Endothelial cell of umbilical vein (primary cell): ENCODE results near the gene RFC5. TPM values are rescaled to one million over a fixed set of nuclear protein-coding genes. Genes with fewer than 3 reads are reported as not detected.

ENCODE experiments used
- BruUV-seq: library from RNA; stranded (reverse); fragments of 400-500 nt; replicated peaks from 2 replicates; lab custom pipeline; 2021; lab: Mats Ljungman, UMichigan
- CTCF ChIA-PET: fragments of 300-600, 350-600 bp; sonication (Branson Sonifier 250); formaldehyde crosslinking; loops from one replicate; lab custom pipeline; 2021; ENCODE audit warnings: antibody characterized with exemption, inconsistent platforms; lab: Charles Lee
- POLR2A ChIA-PET: fragments of 300-600, 350-600 bp; sonication (Branson Sonifier 250); formaldehyde crosslinking; loops from one replicate; lab custom pipeline; 2021; ENCODE audit warnings: antibody characterized with exemption, inconsistent platforms; lab: Charles Lee
- DNase-seq: peaks from one replicate; pipeline ENCODE4 v3.0.0-alpha.2; 2011; ENCODE audit warnings: low read depth, low spot score
- FAIRE-seq: peaks from 2 replicates; lab custom pipeline; 2011; peaks lifted over from hg19 to GRCh38; lab: Jason Lieb, UNC
- H2AFZ ChIP-seq: 2 replicates; pipeline ENCODE4 v1.6.0; 2012; ENCODE audit warnings: low read depth, low read length, control low read depth, inconsistent platforms
- H3K27ac ChIP-seq: 2 replicates; pipeline ENCODE4 v1.5.1; 2011; ENCODE audit warnings: low read depth, mild to moderate bottlenecking, control low read depth, low read length, moderate library complexity; ENCODE audit not compliant: insufficient read depth
- H3K27me3 ChIP-seq, 2 experiments: 2 replicates each; pipeline versions ENCODE4 v1.6.0 to v1.6.1; 2011; ENCODE audit warnings: low read length in 2 of 2, mixed read lengths in 1 of 2; ENCODE audit not compliant: control insufficient read depth in 2 of 2, insufficient read depth in 2 of 2
- H3K36me3 ChIP-seq, 2 experiments: 2 replicates in 1 of 2; 3 replicates in 1 of 2; pipeline ENCODE4 v1.5.1; 2011; ENCODE audit warnings: low read length in 2 of 2, mild to moderate bottlenecking in 1 of 2, moderate library complexity in 1 of 2; ENCODE audit not compliant: control insufficient read depth in 2 of 2, insufficient read depth in 2 of 2; ENCODE audit errors: extremely low read depth in 1 of 2
- H3K4me1 ChIP-seq: 3 replicates; pipeline ENCODE4 v1.5.1; 2011; ENCODE audit warnings: mild to moderate bottlenecking, low read length; ENCODE audit not compliant: control insufficient read depth, insufficient read depth; ENCODE audit errors: extremely low read depth
- H3K4me2 ChIP-seq: 2 replicates; pipeline ENCODE4 v1.6.1; 2011; ENCODE audit warnings: low read length, control low read depth, mixed read lengths; ENCODE audit not compliant: insufficient read depth
- H3K4me3 ChIP-seq, 3 experiments: fragments of 200-600 bp in 1 of 3; sonication (generic), shearing (Covaris generic) in 1 of 3; replicated peaks in 1 of 3; 2 replicates each; pipeline ENCODE4 v1.5.1; 2011 to 2016; ENCODE audit warnings: control low read depth in 3 of 3, low read length in 3 of 3, mild to moderate bottlenecking in 2 of 3, inconsistent platforms in 1 of 3, low read depth in 1 of 3, moderate library complexity in 1 of 3; ENCODE audit not compliant: insufficient read depth in 1 of 3
- H3K79me2 ChIP-seq: 2 replicates; pipeline ENCODE4 v1.6.0; 2012; ENCODE audit warnings: low read length, inconsistent platforms; ENCODE audit not compliant: control insufficient read depth, insufficient read depth
- H3K9ac ChIP-seq: replicated peaks from 2 replicates; pipeline ENCODE3; 2011; ENCODE audit warnings: low read length, control low read depth; ENCODE audit not compliant: insufficient read depth; ENCODE audit errors: extremely low read depth
- H3K9me1 ChIP-seq: replicated peaks from 3 replicates; pipeline ENCODE4 v1.6.0; 2011; ENCODE audit warnings: mild to moderate bottlenecking, low read length; ENCODE audit not compliant: control insufficient read depth, insufficient read depth; ENCODE audit errors: extremely low read depth
- H3K9me3 ChIP-seq: replicated peaks from 2 replicates; pipeline ENCODE4 v1.5.1; 2012; ENCODE audit warnings: low read length, inconsistent platforms; ENCODE audit not compliant: control insufficient read depth, insufficient read depth
- H4K20me1 ChIP-seq: replicated peaks from 2 replicates; pipeline ENCODE3; 2011; ENCODE audit warnings: mild to moderate bottlenecking, low read length; ENCODE audit not compliant: control insufficient read depth, insufficient read depth; ENCODE audit errors: extremely low read depth
- CTCF ChIP-seq, 2 donors: IDR thresholded peaks; 1 replicate in 1 of 2; 2 replicates in 1 of 2; pipeline ENCODE4 v1.5.1; 2011; ENCODE audit warnings: low read length in 2 of 2, mild to moderate bottlenecking in 2 of 2, moderate library complexity in 2 of 2, control low read depth in 1 of 2, inconsistent platforms in 1 of 2, low read depth in 1 of 2; ENCODE audit not compliant: insufficient read depth in 1 of 2; ENCODE audit errors: extremely low read depth in 1 of 2
- EZH2 ChIP-seq: IDR thresholded peaks from 2 replicates; pipeline ENCODE4 v1.6.1; 2012; ENCODE audit warnings: borderline replicate concordance, low read depth, mild to moderate bottlenecking, moderate library complexity, low read length, inconsistent platforms; ENCODE audit not compliant: severe bottlenecking
- FOS ChIP-seq: IDR thresholded peaks from 2 replicates; pipeline ENCODE4 v1.6.1; 2011; ENCODE audit warnings: mild to moderate bottlenecking, low read length, moderate library complexity, borderline replicate concordance; ENCODE audit not compliant: insufficient read depth
- GATA2 ChIP-seq: IDR thresholded peaks from 2 replicates; pipeline ENCODE4 v1.7.0; 2011; ENCODE audit warnings: low read depth, mild to moderate bottlenecking, moderate library complexity, mixed read lengths, low read length; ENCODE audit not compliant: insufficient read length, insufficient read depth
- JUN ChIP-seq: IDR thresholded peaks from 2 replicates; pipeline ENCODE4 v1.6.1; 2011; ENCODE audit warnings: borderline replicate concordance, low read depth; ENCODE audit not compliant: insufficient read length, insufficient read depth
- MAX ChIP-seq: IDR thresholded peaks from 2 replicates; pipeline ENCODE4 v1.6.1; 2011; ENCODE audit not compliant: insufficient read depth, insufficient read length
- MYC ChIP-seq: IDR thresholded peaks from one replicate; pipeline ENCODE4 v1.6.1; 2011; ENCODE audit warnings: mild to moderate bottlenecking, low read depth, low read length
- POLR2A ChIP-seq: IDR thresholded peaks from 2 replicates; pipeline ENCODE4 v1.6.1; 2012; ENCODE audit warnings: low read depth, mild to moderate bottlenecking, control low read depth, low read length
- POLR2AphosphoS5 ChIP-seq: IDR thresholded peaks from 2 replicates; pipeline ENCODE4 v1.6.1; 2012; ENCODE audit warnings: low read depth, mild to moderate bottlenecking, control low read depth, low read length, moderate library complexity; ENCODE audit not compliant: insufficient read depth
- dilution Hi-C: fragments of 300-500 bp; cut with MboI; formaldehyde crosslinking; loops from one replicate; pipeline ENCODE4 v1.15.0; 2019; ENCODE audit warnings: low sequenced_read_pairs; ENCODE audit not compliant: extremely low pct_ligation_motif_present
- intact Hi-C: fragments of 100-400 bp; cut with micrococcal nuclease; formaldehyde crosslinking; loops from one replicate; pipeline ENCODE4 v1.10.0; 2022
- polyA plus RNA-seq, 4 experiments: library from polyadenylated mRNA; depleted of rRNA in 3 of 4; stranded (reverse) in 3 of 4; unstranded in 1 of 4; fragments of >200 nt; gene quantifications; 2 replicates each; pipeline versions ENCODE4 v1.2.1 to v1.2.3, GENCODE V29; 2011 to 2012; ENCODE audit warnings: missing spikeins in 1 of 4
- total RNA-seq: library from RNA; stranded (reverse); gene quantifications from 2 replicates; pipeline ENCODE4 v1.2.3, GENCODE V29; 2021

Gene RFC5
- total and polyA plus RNA-seq, 2 donors (not counting 3 experiments of a cell fraction or from before 2014, with no cell fraction given), result 18.1 to 23.3 TPM

GRCh38 chr12:118050972-118051910 is 34.7 kb downstream of the RFC5 start:
- no peak overlapping the region for H3K4me3 ChIP-seq
- H4K20me1 ChIP-seq, result no peaks in the 10 kb centered on the region
- no peak for FAIRE-seq
- BruUV-seq, result no TSS peak
- dilution Hi-C loops (no loop called here), intact Hi-C loops (no loop called here)
- H3K27me3 ChIP-seq, result no peaks in the 10 kb centered on the region
- DNase-seq, result no peak
- CTCF ChIA-PET, result interaction anchor here (1.2 to 1.3 kb wide), 2 partner anchors 13 to 16 kb away, joined by 3 read pairs; no protein-coding TSS in a partner anchor
- H3K27ac ChIP-seq, result peak overlapping the region; percentile 77
- no peak overlapping the region for H3K4me2 ChIP-seq
- H3K79me2 ChIP-seq, result peaks cover 6% of the 10 kb centered on the region
- no peak overlapping the region for H2AFZ ChIP-seq
- POLR2A ChIA-PET, result interaction anchor here (1.1 kb wide), 1 partner anchor 11 kb away, joined by 3 read pairs; no protein-coding TSS in a partner anchor
- peaks cover 0 to 5% of the 10 kb centered on the region in 2 experiments for H3K36me3 ChIP-seq
- H3K9ac ChIP-seq, result no peak overlapping the region
- TF ChIP-seq POLR2A (no peak), MAX (no peak), JUN (no peak), CTCF (IDR thresholded peaks at IDR 0.05; ENCODE audit: extremely low read depth in 1 of 2, insufficient read depth in 1 of 2, low read depth in 1 of 2, low read length in 2 of 2) (no peak), GATA2 (no peak), MYC (no peak), POLR2AphosphoS5 (no peak), FOS (no peak), EZH2 (no peak)
- no peaks in the 10 kb centered on the region for H3K9me3 ChIP-seq
- H3K9me1 ChIP-seq, result no peaks in the 10 kb centered on the region
- H3K4me1 ChIP-seq, result peaks cover 29% of the 10 kb centered on the region
